HepG2 (cell line): ENCODE data around the gene CCNT2. TPM values are rescaled to one million over a fixed set of nuclear protein-coding genes. Genes with fewer than 3 reads are reported as not detected.

Source experiments
- ESRRA ChIP-seq: sonication (generic); formaldehyde crosslinking; IDR thresholded peaks from 2 replicates; pipeline ENCODE4 v1.5.1; 2020; ENCODE audit warnings: mild to moderate bottlenecking, low read depth, missing genetic modification reagents
- GABPA ChIP-seq, 2 experiments: IDR thresholded peaks; 2 replicates each; pipeline ENCODE4 v1.6.1; 2011 to 2016; ENCODE audit warnings: low read depth in 2 of 2, low read length in 1 of 2, missing biosample characterization in 1 of 2, missing genetic modification characterization in 1 of 2
- MEIS1 ChIP-seq: sonication (generic); formaldehyde crosslinking; IDR thresholded peaks from 2 replicates; pipeline ENCODE4 v1.9.0; 2021; ENCODE audit warnings: mild to moderate bottlenecking, missing genetic modification reagents, moderate library complexity, borderline replicate concordance
- MIXL1 ChIP-seq: IDR thresholded peaks from 2 replicates; pipeline ENCODE4 v1.6.1; 2016
- NAIF1 ChIP-seq: sonication (generic); formaldehyde crosslinking; IDR thresholded peaks from 2 replicates; pipeline ENCODE4 v1.5.0; 2020; ENCODE audit warnings: mild to moderate bottlenecking, missing genetic modification reagents, borderline replicate concordance
- NR3C1 ChIP-seq: sonication (generic); formaldehyde crosslinking; IDR thresholded peaks from 2 replicates; pipeline ENCODE4 v1.4.0; 2020; ENCODE audit warnings: missing genetic modification reagents
- SRSF4 ChIP-seq: fragments of 200-400 bp; formaldehyde crosslinking; IDR thresholded peaks from one replicate; pipeline ENCODE4 v1.6.1; 2018; ENCODE audit warnings: mild to moderate bottlenecking, low read depth, low read length, moderate library complexity; ENCODE audit not compliant: poor library complexity, severe bottlenecking
- ZFP41 ChIP-seq: sonication (generic); formaldehyde crosslinking; IDR thresholded peaks from 2 replicates; pipeline ENCODE4 v1.4.0; 2020; ENCODE audit warnings: mild to moderate bottlenecking, missing genetic modification reagents, borderline replicate concordance
- ZNF329 ChIP-seq: sonication (generic); formaldehyde crosslinking; IDR thresholded peaks from 2 replicates; pipeline ENCODE4 v1.9.0; 2021; ENCODE audit warnings: low read depth, mild to moderate bottlenecking, missing genetic modification reagents
- ZNF431 ChIP-seq: sonication (generic); formaldehyde crosslinking; IDR thresholded peaks from 2 replicates; pipeline ENCODE4 v1.9.0; 2022; ENCODE audit warnings: missing genetic modification reagents, low read depth, mild to moderate bottlenecking, borderline replicate concordance
- ZNF562 ChIP-seq: sonication (generic); formaldehyde crosslinking; IDR thresholded peaks from 2 replicates; pipeline ENCODE4 v1.8.0; 2022; ENCODE audit warnings: missing genetic modification reagents, borderline replicate concordance
- ZNF567 ChIP-seq: sonication (generic); formaldehyde crosslinking; IDR thresholded peaks from 2 replicates; pipeline ENCODE4 v1.8.1; 2023; ENCODE audit warnings: mild to moderate bottlenecking, missing genetic modification reagents, borderline replicate concordance
- ZNF589 ChIP-seq: sonication (generic); formaldehyde crosslinking; conservative IDR thresholded peaks from 2 replicates; pipeline ENCODE4 v1.8.0; 2022; ENCODE audit warnings: mild to moderate bottlenecking, moderate library complexity, missing genetic modification reagents
- ZNF75D ChIP-seq: sonication (generic); formaldehyde crosslinking; IDR thresholded peaks from 2 replicates; pipeline ENCODE4 v1.8.1; 2023; ENCODE audit warnings: missing genetic modification reagents, mild to moderate bottlenecking, borderline replicate concordance
- ZNF790 ChIP-seq: sonication (generic); formaldehyde crosslinking; IDR thresholded peaks from 2 replicates; pipeline ENCODE4 v1.8.0; 2022; ENCODE audit warnings: missing genetic modification reagents, mild to moderate bottlenecking, borderline replicate concordance
- polyA plus RNA-seq, 8 experiments: library from polyadenylated mRNA; depleted of rRNA in 3 of 8; stranded (reverse) in 7 of 8; unstranded in 1 of 8; fragments of >200 nt; fragmentation: Illumina TruSeq in 4 of 8; extraction: Trizol in 4 of 8; gene quantifications; 2 replicates each; pipeline versions ENCODE4 v1.2.1 to v1.2.3, GENCODE V29; 2011 to 2016; ENCODE audit warnings: low read depth in 4 of 8, missing spikeins in 1 of 8, mixed read lengths in 1 of 8; ENCODE audit not compliant: insufficient read depth in 1 of 8
- total RNA-seq, 5 experiments: library from RNA; depleted of rRNA; stranded (reverse); fragments of >200 nt; fragmentation: Illumina TruSeq; extraction: Trizol; gene quantifications; 2 replicates each; pipeline ENCODE4 v1.2.3, GENCODE V29; 2016; ENCODE audit warnings: low read depth in 1 of 5
- TF ChIP-seq, protein P1 (sequence below): sonication (generic); formaldehyde crosslinking; IDR thresholded peaks from 2 replicates; pipeline ENCODE4 v1.4.0; 2020; ENCODE audit warnings: mild to moderate bottlenecking, low read depth, missing genetic modification reagents
- TF ChIP-seq, protein P2 (sequence below): sonication (generic); formaldehyde crosslinking; IDR thresholded peaks from 2 replicates; pipeline ENCODE4 v1.9.0; 2021; ENCODE audit warnings: missing genetic modification reagents, borderline replicate concordance
- TF ChIP-seq, protein P3 (sequence below), 2 experiments: IDR thresholded peaks; 2 replicates each; pipeline ENCODE4 v1.6.1; 2011 to 2012; ENCODE audit warnings: low read length in 2 of 2, borderline replicate concordance in 1 of 2, low read depth in 1 of 2, mild to moderate bottlenecking in 1 of 2, moderate library complexity in 1 of 2
- TF ChIP-seq, protein P4 (sequence below): IDR thresholded peaks from 2 replicates; pipeline ENCODE4 v1.6.1; 2016; ENCODE audit warnings: control low read depth

Gene CCNT2
- total and polyA plus RNA-seq, 2 of the 13 experiments (the other 11 are each of a cell fraction or from before 2014, with no cell fraction given): 22.1 to 34.4 TPM

DNA sequence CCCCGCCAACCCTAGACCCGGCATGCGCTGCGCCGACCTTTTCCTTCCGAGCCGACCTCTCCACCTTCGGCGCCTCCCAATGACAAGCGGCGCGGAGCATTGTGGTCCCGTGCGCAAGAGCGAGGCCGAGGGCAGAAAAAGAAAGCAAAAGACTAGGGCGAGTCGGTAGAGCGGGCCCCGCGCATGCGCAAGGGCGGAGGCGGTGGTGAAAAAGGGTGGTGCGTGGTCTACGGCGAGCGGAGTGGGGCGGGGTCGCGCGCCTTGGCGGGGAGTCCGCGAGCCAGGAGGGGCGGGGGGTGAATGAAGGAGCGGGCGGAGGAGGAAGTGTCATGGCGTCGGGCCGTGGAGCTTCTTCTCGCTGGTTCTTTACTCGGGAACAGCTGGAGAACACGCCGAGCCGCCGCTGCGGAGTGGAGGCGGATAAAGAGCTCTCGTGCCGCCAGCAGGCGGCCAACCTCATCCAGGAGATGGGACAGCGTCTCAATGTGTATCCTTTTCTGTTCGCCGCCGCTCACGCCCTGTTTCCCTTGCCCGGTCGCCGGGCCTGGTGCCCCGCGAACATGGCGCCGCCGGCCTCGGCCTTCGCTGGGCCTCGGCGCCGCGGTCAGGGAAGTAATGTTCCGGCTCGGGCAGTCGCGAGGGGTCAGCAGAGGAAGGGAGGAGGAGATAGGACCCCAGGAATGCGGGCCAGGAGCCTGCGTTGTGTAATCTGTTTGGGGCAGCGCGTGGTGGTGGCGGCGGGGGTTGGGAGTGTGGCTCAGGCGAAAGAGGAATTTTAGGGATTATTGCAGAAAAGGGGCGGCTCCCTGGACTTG, at the start of gene CCNT2 (continued):
- peak; percentile 62; the same call in 1 of the 2 replicates for TF ChIP-seq ESRRA (CRISPR knock-in tag)
- no peak for TF ChIP-seq ZNF329
- TF ChIP-seq ZNF431: no peak; the same call in 1 of the 2 replicates
- peak; percentile 66 for TF ChIP-seq ZNF567 (CRISPR knock-in tag)
- TF ChIP-seq, protein P1, sequence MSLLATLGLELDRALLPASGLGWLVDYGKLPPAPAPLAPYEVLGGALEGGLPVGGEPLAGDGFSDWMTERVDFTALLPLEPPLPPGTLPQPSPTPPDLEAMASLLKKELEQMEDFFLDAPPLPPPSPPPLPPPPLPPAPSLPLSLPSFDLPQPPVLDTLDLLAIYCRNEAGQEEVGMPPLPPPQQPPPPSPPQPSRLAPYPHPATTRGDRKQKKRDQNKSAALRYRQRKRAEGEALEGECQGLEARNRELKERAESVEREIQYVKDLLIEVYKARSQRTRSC (CRISPR knock-in tag): peak; percentile 88; the same call in 1 of the 2 replicates
- peak; percentile 53 for TF ChIP-seq GABPA (IDR thresholded peaks at IDR 0.05; ENCODE audit: low read depth, low read length)
- TF ChIP-seq GABPA (CRISPR knock-in tag; IDR thresholded peaks at IDR 0.05; ENCODE audit: low read depth): peak; percentile 83
- peak; percentile 29 for TF ChIP-seq ZNF589 (CRISPR knock-in tag)
- no peak for TF ChIP-seq ZNF562 (CRISPR knock-in tag)
- TF ChIP-seq, protein P2, sequence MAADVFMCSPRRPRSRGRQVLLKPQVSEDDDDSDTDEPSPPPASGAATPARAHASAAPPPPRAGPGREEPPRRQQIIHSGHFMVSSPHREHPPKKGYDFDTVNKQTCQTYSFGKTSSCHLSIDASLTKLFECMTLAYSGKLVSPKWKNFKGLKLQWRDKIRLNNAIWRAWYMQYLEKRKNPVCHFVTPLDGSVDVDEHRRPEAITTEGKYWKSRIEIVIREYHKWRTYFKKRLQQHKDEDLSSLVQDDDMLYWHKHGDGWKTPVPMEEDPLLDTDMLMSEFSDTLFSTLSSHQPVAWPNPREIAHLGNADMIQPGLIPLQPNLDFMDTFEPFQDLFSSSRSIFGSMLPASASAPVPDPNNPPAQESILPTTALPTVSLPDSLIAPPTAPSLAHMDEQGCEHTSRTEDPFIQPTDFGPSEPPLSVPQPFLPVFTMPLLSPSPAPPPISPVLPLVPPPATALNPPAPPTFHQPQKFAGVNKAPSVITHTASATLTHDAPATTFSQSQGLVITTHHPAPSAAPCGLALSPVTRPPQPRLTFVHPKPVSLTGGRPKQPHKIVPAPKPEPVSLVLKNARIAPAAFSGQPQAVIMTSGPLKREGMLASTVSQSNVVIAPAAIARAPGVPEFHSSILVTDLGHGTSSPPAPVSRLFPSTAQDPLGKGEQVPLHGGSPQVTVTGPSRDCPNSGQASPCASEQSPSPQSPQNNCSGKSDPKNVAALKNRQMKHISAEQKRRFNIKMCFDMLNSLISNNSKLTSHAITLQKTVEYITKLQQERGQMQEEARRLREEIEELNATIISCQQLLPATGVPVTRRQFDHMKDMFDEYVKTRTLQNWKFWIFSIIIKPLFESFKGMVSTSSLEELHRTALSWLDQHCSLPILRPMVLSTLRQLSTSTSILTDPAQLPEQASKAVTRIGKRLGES (CRISPR knock-in tag): no peak; the same call in 1 of the 2 replicates
- TF ChIP-seq ZNF75D (CRISPR knock-in tag): peak; percentile 90; the same call in 1 of the 2 replicates
- TF ChIP-seq NAIF1 (CRISPR knock-in tag): peak; percentile 88; the same call in 1 of the 2 replicates
- TF ChIP-seq, protein P3, sequence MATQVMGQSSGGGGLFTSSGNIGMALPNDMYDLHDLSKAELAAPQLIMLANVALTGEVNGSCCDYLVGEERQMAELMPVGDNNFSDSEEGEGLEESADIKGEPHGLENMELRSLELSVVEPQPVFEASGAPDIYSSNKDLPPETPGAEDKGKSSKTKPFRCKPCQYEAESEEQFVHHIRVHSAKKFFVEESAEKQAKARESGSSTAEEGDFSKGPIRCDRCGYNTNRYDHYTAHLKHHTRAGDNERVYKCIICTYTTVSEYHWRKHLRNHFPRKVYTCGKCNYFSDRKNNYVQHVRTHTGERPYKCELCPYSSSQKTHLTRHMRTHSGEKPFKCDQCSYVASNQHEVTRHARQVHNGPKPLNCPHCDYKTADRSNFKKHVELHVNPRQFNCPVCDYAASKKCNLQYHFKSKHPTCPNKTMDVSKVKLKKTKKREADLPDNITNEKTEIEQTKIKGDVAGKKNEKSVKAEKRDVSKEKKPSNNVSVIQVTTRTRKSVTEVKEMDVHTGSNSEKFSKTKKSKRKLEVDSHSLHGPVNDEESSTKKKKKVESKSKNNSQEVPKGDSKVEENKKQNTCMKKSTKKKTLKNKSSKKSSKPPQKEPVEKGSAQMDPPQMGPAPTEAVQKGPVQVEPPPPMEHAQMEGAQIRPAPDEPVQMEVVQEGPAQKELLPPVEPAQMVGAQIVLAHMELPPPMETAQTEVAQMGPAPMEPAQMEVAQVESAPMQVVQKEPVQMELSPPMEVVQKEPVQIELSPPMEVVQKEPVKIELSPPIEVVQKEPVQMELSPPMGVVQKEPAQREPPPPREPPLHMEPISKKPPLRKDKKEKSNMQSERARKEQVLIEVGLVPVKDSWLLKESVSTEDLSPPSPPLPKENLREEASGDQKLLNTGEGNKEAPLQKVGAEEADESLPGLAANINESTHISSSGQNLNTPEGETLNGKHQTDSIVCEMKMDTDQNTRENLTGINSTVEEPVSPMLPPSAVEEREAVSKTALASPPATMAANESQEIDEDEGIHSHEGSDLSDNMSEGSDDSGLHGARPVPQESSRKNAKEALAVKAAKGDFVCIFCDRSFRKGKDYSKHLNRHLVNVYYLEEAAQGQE (IDR thresholded peaks at IDR 0.05; ENCODE audit: borderline replicate concordance in 1 of 2, low read depth in 1 of 2, low read length in 2 of 2): peak in 1 of 2 experiments; percentile 59; a peak in 1 of 4 replicates
- TF ChIP-seq SRSF4: no peak
- TF ChIP-seq ZFP41 (CRISPR knock-in tag): peak; percentile 90; the same call in 1 of the 2 replicates
- TF ChIP-seq MEIS1 (CRISPR knock-in tag): peak; percentile 35; the same call in 1 of the 2 replicates
- no peak; the same call in 1 of the 2 replicates for TF ChIP-seq ZNF790 (CRISPR knock-in tag)
- no peak for TF ChIP-seq NR3C1 (CRISPR knock-in tag)
- TF ChIP-seq, protein P4, sequence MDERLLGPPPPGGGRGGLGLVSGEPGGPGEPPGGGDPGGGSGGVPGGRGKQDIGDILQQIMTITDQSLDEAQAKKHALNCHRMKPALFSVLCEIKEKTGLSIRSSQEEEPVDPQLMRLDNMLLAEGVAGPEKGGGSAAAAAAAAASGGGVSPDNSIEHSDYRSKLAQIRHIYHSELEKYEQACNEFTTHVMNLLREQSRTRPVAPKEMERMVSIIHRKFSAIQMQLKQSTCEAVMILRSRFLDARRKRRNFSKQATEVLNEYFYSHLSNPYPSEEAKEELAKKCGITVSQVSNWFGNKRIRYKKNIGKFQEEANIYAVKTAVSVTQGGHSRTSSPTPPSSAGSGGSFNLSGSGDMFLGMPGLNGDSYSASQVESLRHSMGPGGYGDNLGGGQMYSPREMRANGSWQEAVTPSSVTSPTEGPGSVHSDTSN (CRISPR knock-in tag): no peak
- TF ChIP-seq MIXL1 (CRISPR knock-in tag): no peak
